MM.1S (cell line): ENCODE data around the gene PLEKHG1.

Source experiments
- DNase-seq: peaks from one replicate; pipeline ENCODE4 v3.0.0-alpha.2; 2015
- H2AFZ ChIP-seq: fragments of 300-600 bp; sonication (generic); 2 replicates; pipeline ENCODE4 v1.6.0; 2016; ENCODE audit warnings: antibody characterized with exemption, low read length
- H3F3A ChIP-seq: fragments of 300-600 bp; sonication (generic); 2 replicates; pipeline ENCODE4 v1.6.1; 2016; ENCODE audit warnings: mild to moderate bottlenecking, antibody characterized with exemption, low read length, moderate library complexity, mixed read lengths; ENCODE audit not compliant: insufficient read depth
- H3K27ac ChIP-seq: fragments of 300-600 bp; sonication (generic); 2 replicates; pipeline ENCODE4 v1.5.1; 2016; ENCODE audit warnings: mild to moderate bottlenecking, low read length
- H3K27me3 ChIP-seq: fragments of 300-600 bp; sonication (generic); replicated peaks from 2 replicates; pipeline ENCODE4 v1.6.0; 2016; ENCODE audit warnings: low read length; ENCODE audit not compliant: insufficient read depth
- H3K36me3 ChIP-seq: fragments of 300-600 bp; sonication (generic); replicated peaks from 2 replicates; pipeline ENCODE4 v1.6.1; 2016; ENCODE audit warnings: mild to moderate bottlenecking, low read length, mixed read lengths; ENCODE audit not compliant: insufficient read depth
- H3K4me1 ChIP-seq: fragments of 300-600 bp; sonication (generic); 2 replicates; pipeline ENCODE4 v1.6.1; 2016; ENCODE audit warnings: low read length, mixed read lengths
- H3K4me2 ChIP-seq: fragments of 300-600 bp; sonication (generic); 2 replicates; pipeline ENCODE4 v1.6.0; 2016; ENCODE audit warnings: low read depth, low read length
- H3K4me3 ChIP-seq: fragments of 300-600 bp; sonication (generic); 2 replicates; pipeline ENCODE4 v1.5.1; 2016; ENCODE audit warnings: low read length, mixed read lengths
- H3K79me2 ChIP-seq: fragments of 300-600 bp; sonication (generic); 2 replicates; pipeline ENCODE4 v1.6.1; 2016; ENCODE audit warnings: mixed run types, low read length, mixed read lengths
- H3K9ac ChIP-seq: fragments of 300-600 bp; sonication (generic); 2 replicates; pipeline ENCODE4 v1.6.1; 2016; ENCODE audit warnings: low read length, mixed read lengths
- H3K9me2 ChIP-seq: fragments of 300-600 bp; sonication (generic); replicated peaks from 2 replicates; pipeline ENCODE4 v1.6.1; 2016; ENCODE audit warnings: mild to moderate bottlenecking, low read length, mixed read lengths; ENCODE audit not compliant: insufficient read depth
- H3K9me3 ChIP-seq: fragments of 300-600 bp; sonication (generic); replicated peaks from 2 replicates; pipeline ENCODE4 v1.6.1; 2016; ENCODE audit warnings: mild to moderate bottlenecking, low read length, mixed read lengths; ENCODE audit not compliant: insufficient read depth
- H4K20me1 ChIP-seq: fragments of 300-600 bp; sonication (generic); 2 replicates; pipeline ENCODE4 v1.6.1; 2016; ENCODE audit warnings: mild to moderate bottlenecking, low read length, moderate library complexity, mixed read lengths; ENCODE audit not compliant: insufficient read depth
- CTCF ChIP-seq: fragments of 300-600 bp; sonication (generic); IDR thresholded peaks from 2 replicates; pipeline ENCODE4 v1.5.1; 2016; ENCODE audit warnings: antibody characterized with exemption, low read length, mixed read lengths
- EZH2 ChIP-seq: fragments of 300-600 bp; sonication (generic); optimal IDR thresholded peaks from 2 replicates; pipeline ENCODE3; 2017; ENCODE audit warnings: low read depth, mild to moderate bottlenecking, antibody characterized with exemption, low read length, mixed read lengths
- EZH2phosphoT487 ChIP-seq: fragments of 300-600 bp; sonication (generic); IDR thresholded peaks from 2 replicates; pipeline ENCODE4 v1.6.1; 2018; ENCODE audit warnings: antibody characterized with exemption, low read length

Gene PLEKHG1

GRCh38 chr6:150604467-150604866, 4.8 kb downstream of the PLEKHG1 start:
- Histone ChIP-seq H3K4me3 (no peak overlapping the region), H2AFZ (no peak overlapping the region), H4K20me1 (no peaks in the 10 kb centered on the region), H3K36me3 (no peaks in the 10 kb centered on the region), H3K27ac (no peak overlapping the region), H3K9ac (no peak overlapping the region), H3K9me3 (no peaks in the 10 kb centered on the region), H3K27me3 (no peaks in the 10 kb centered on the region; the same call in 1 of the 2 replicates), H3K9me2 (no peaks in the 10 kb centered on the region), H3K79me2 (no peaks in the 10 kb centered on the region), H3F3A (no peaks in the 10 kb centered on the region), H3K4me2 (no peak overlapping the region), H3K4me1 (no peaks in the 10 kb centered on the region)
- DNase-seq, result no peak
- TF ChIP-seq EZH2, result no peak
- TF ChIP-seq EZH2phosphoT487, result no peak
- TF ChIP-seq CTCF, result no peak

GRCh38 chr6:150605333-150605732, 5.6 kb downstream of the PLEKHG1 start:
- Histone ChIP-seq H3K27ac (no peak overlapping the region), H3K36me3 (no peaks in the 10 kb centered on the region), H3K4me1 (no peaks in the 10 kb centered on the region), H3F3A (no peaks in the 10 kb centered on the region), H3K4me3 (no peak overlapping the region), H3K27me3 (no peaks in the 10 kb centered on the region; the same call in 1 of the 2 replicates), H3K9ac (no peak overlapping the region), H3K79me2 (no peaks in the 10 kb centered on the region), H2AFZ (no peak overlapping the region), H3K9me2 (no peaks in the 10 kb centered on the region), H4K20me1 (no peaks in the 10 kb centered on the region), H3K9me3 (no peaks in the 10 kb centered on the region), H3K4me2 (no peak overlapping the region)
- DNase-seq, result no peak
- TF ChIP-seq CTCF, result no peak
- no peak for TF ChIP-seq EZH2

GRCh38 chr6:150606168-150606591, 6.5 kb downstream of the PLEKHG1 start:
- H3K4me2 ChIP-seq, result no peak overlapping the region
- H3K27me3 ChIP-seq, result no peaks in the 10 kb centered on the region; the same call in 1 of the 2 replicates
- no peak for DNase-seq
- H2AFZ ChIP-seq, result no peak overlapping the region
- no peaks in the 10 kb centered on the region for H4K20me1 ChIP-seq
- no peaks in the 10 kb centered on the region for H3K36me3 ChIP-seq
- H3F3A ChIP-seq, result no peaks in the 10 kb centered on the region
- H3K9ac ChIP-seq, result no peak overlapping the region
- H3K9me3 ChIP-seq, result no peaks in the 10 kb centered on the region
- H3K4me3 ChIP-seq, result no peak overlapping the region
- H3K27ac ChIP-seq, result no peak overlapping the region
- H3K9me2 ChIP-seq, result no peaks in the 10 kb centered on the region
- no peaks in the 10 kb centered on the region for H3K4me1 ChIP-seq
- no peak for TF ChIP-seq CTCF
- TF ChIP-seq EZH2, result no peak
- TF ChIP-seq EZH2phosphoT487, result no peak
- no peaks in the 10 kb centered on the region for H3K79me2 ChIP-seq
